SK-N-SH (cell line): ENCODE data around the gene SPATA2.

Experiments
- ELF1 ChIP-seq: IDR thresholded peaks from 2 replicates; pipeline ENCODE4 v1.4.0; 2012
- EZH2phosphoT487 ChIP-seq: fragments of 200-600 bp; sonication (generic); IDR thresholded peaks from 2 replicates; pipeline ENCODE4 v1.6.1; 2017; ENCODE audit warnings: low read depth, mixed run types, mild to moderate bottlenecking, antibody characterized with exemption, moderate library complexity, borderline replicate concordance
- GABPA ChIP-seq: IDR thresholded peaks from 2 replicates; pipeline ENCODE4 v1.4.0; 2012; ENCODE audit warnings: low read depth, mild to moderate bottlenecking
- POLR2AphosphoS5 ChIP-seq: IDR thresholded peaks from 2 replicates; pipeline ENCODE4 v1.6.1; 2012; ENCODE audit warnings: low read depth, low read length
- RAD21 ChIP-seq: IDR thresholded peaks from 2 replicates; pipeline ENCODE4 v1.6.1; 2012; ENCODE audit warnings: mild to moderate bottlenecking, low read length
- RXRA ChIP-seq: IDR thresholded peaks from 2 replicates; pipeline ENCODE4 v1.4.0; 2012; ENCODE audit warnings: low read depth, mild to moderate bottlenecking, borderline replicate concordance
- SIN3A ChIP-seq: IDR thresholded peaks from 2 replicates; pipeline ENCODE4 v1.6.1; 2012; ENCODE audit warnings: low read depth, mild to moderate bottlenecking, low read length, moderate library complexity, borderline replicate concordance
- SMC3 ChIP-seq: IDR thresholded peaks from 2 replicates; pipeline ENCODE4 v1.6.1; 2012; ENCODE audit warnings: low read depth, low read length, improper control_type of control experiment
- TAF1 ChIP-seq: IDR thresholded peaks from 2 replicates; pipeline ENCODE4 v1.6.1; 2012; ENCODE audit warnings: low read depth, mild to moderate bottlenecking, low read length, moderate library complexity, borderline replicate concordance
- TCF12 ChIP-seq: IDR thresholded peaks from 2 replicates; pipeline ENCODE4 v1.4.0; 2012
- TF ChIP-seq, protein P1 (sequence below): fragments of 200-600 bp; sonication (generic); IDR thresholded peaks from 2 replicates; pipeline ENCODE4 v1.6.1; 2017; ENCODE audit warnings: antibody characterized with exemption, mild to moderate bottlenecking, moderate library complexity
- TF ChIP-seq, protein P2 (sequence below): IDR thresholded peaks from 2 replicates; pipeline ENCODE4 v1.4.0; 2012; ENCODE audit warnings: low read depth

- no peak for TF ChIP-seq EZH2phosphoT487
- TF ChIP-seq, protein P1, sequence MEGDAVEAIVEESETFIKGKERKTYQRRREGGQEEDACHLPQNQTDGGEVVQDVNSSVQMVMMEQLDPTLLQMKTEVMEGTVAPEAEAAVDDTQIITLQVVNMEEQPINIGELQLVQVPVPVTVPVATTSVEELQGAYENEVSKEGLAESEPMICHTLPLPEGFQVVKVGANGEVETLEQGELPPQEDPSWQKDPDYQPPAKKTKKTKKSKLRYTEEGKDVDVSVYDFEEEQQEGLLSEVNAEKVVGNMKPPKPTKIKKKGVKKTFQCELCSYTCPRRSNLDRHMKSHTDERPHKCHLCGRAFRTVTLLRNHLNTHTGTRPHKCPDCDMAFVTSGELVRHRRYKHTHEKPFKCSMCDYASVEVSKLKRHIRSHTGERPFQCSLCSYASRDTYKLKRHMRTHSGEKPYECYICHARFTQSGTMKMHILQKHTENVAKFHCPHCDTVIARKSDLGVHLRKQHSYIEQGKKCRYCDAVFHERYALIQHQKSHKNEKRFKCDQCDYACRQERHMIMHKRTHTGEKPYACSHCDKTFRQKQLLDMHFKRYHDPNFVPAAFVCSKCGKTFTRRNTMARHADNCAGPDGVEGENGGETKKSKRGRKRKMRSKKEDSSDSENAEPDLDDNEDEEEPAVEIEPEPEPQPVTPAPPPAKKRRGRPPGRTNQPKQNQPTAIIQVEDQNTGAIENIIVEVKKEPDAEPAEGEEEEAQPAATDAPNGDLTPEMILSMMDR: no peak
- TF ChIP-seq SIN3A: no peak
- TF ChIP-seq RXRA: no peak
- TF ChIP-seq TCF12: no peak
- TF ChIP-seq, protein P2, sequence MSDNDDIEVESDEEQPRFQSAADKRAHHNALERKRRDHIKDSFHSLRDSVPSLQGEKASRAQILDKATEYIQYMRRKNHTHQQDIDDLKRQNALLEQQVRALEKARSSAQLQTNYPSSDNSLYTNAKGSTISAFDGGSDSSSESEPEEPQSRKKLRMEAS: no peak
- TF ChIP-seq TAF1: no peak
- no peak for TF ChIP-seq GABPA
- no peak for TF ChIP-seq POLR2AphosphoS5
- no peak for TF ChIP-seq SMC3
- TF ChIP-seq ELF1: no peak
- TF ChIP-seq RAD21: no peak
Observed at GRCh38 chr20:49871391-49871948, 43.9 kb downstream of the SPATA2 start.
